K562 (cell line): ENCODE data around the gene IL27RA. TPM values are rescaled to one million over a fixed set of nuclear protein-coding genes. Genes with fewer than 3 reads are reported as not detected.

Source experiments
- AFF1 ChIP-seq, 2 experiments: fragments of 450-650 bp; IDR thresholded peaks; 2 replicates each; pipeline ENCODE4 v1.6.1; 2018; ENCODE audit warnings: mild to moderate bottlenecking in 2 of 2, low read depth in 1 of 2; ENCODE audit not compliant: partially characterized antibody in 2 of 2
- CHD2 ChIP-seq: IDR thresholded peaks from 2 replicates; pipeline ENCODE4 v1.6.1; 2011; ENCODE audit warnings: low read depth, low read length
- GABPA ChIP-seq: fragments of 200-800 bp; sonication (Bioruptor generic); conservative IDR thresholded peaks from 2 replicates; pipeline ENCODE4 v1.6.1; 2016; ENCODE audit warnings: low read depth, missing genetic modification characterization, missing compliant biosample characterization
- NR1H2 ChIP-seq: sonication (generic); formaldehyde crosslinking; IDR thresholded peaks from 2 replicates; pipeline ENCODE4 v1.4.0; 2020; ENCODE audit warnings: mild to moderate bottlenecking, missing genetic modification reagents
- POLR3A ChIP-seq: IDR thresholded peaks from 2 replicates; pipeline ENCODE4 v1.6.1; 2011; ENCODE audit warnings: borderline replicate concordance, mild to moderate bottlenecking, moderate library complexity; ENCODE audit not compliant: insufficient read length, insufficient read depth; ENCODE audit errors: extremely low read depth
- SMAD3 ChIP-seq: fragments of 450-650 bp; formaldehyde crosslinking; conservative IDR thresholded peaks from 2 replicates; pipeline ENCODE4 v1.4.0; 2020; ENCODE audit warnings: mild to moderate bottlenecking
- SNRNP70 ChIP-seq: fragments of 200-400 bp; formaldehyde crosslinking; optimal IDR thresholded peaks from 2 replicates; pipeline ENCODE3; 2017; ENCODE audit warnings: low read depth, low read length
- SPI1 ChIP-seq: IDR thresholded peaks from 2 replicates; pipeline ENCODE4 v1.6.1; 2011; ENCODE audit warnings: low read depth, low read length, control low read depth, borderline replicate concordance
- TSHZ1 ChIP-seq: fragments of 250-450 bp; sonication (Bioruptor Pico); IDR thresholded peaks from 2 replicates; pipeline ENCODE4 v1.4.0; 2020; ENCODE audit warnings: mild to moderate bottlenecking, moderate library complexity
- USF1 ChIP-seq: sonication (generic); formaldehyde crosslinking; IDR thresholded peaks from 2 replicates; pipeline ENCODE4 v1.9.0; 2022; ENCODE audit warnings: mild to moderate bottlenecking, missing genetic modification reagents
- ZBTB8A ChIP-seq: fragments of 450-650 bp; IDR thresholded peaks from 2 replicates; pipeline ENCODE4 v1.6.1; 2018; ENCODE audit warnings: mild to moderate bottlenecking, moderate library complexity; ENCODE audit not compliant: partially characterized antibody
- ZNF121 ChIP-seq: sonication (generic); formaldehyde crosslinking; conservative IDR thresholded peaks from 2 replicates; pipeline ENCODE4 v1.8.0; 2022; ENCODE audit warnings: missing genetic modification reagents
- ZNF551 ChIP-seq: fragments of 250-450 bp; sonication (Bioruptor Pico); IDR thresholded peaks from 2 replicates; pipeline ENCODE4 v1.5.0; 2021; ENCODE audit warnings: mild to moderate bottlenecking, moderate library complexity
- polyA plus RNA-seq, 8 experiments: library from polyadenylated mRNA; depleted of rRNA in 4 of 8; stranded (reverse) in 5 of 8; unstranded in 3 of 8; fragments of >200 nt; fragmentation: Nextera tagmentation in 2 of 8; fragmentation: Illumina TruSeq in 1 of 8; extraction: Ambion mirVana in 2 of 8; extraction: Trizol in 1 of 8; gene quantifications; 2 replicates each; pipeline versions ENCODE4 v1.2.1 to v1.2.3, GENCODE V29; 2011 to 2014; ENCODE audit warnings: inconsistent platforms in 1 of 8, missing spikeins in 1 of 8
- total RNA-seq, 7 experiments: library from RNA; depleted of rRNA in 6 of 7; stranded (reverse); fragments of >200 nt in 6 of 7; fragmentation: Illumina TruSeq in 2 of 7; extraction: Trizol in 2 of 7; gene quantifications; 2 replicates each; pipeline versions ENCODE4 v1.2.1 to v1.2.3, GENCODE V29; 2011 to 2021; ENCODE audit warnings: low replicate concordance in 1 of 7
- TF ChIP-seq, protein P1 (sequence below), 2 experiments: IDR thresholded peaks in 1 of 2; conservative IDR thresholded peaks in 1 of 2; 2 replicates each; pipeline ENCODE4 v1.6.1; 2016; ENCODE audit warnings: low read depth in 2 of 2, mild to moderate bottlenecking in 1 of 2, missing compliant biosample characterization in 1 of 2, missing genetic modification characterization in 1 of 2, moderate library complexity in 1 of 2

Gene IL27RA
- total and polyA plus RNA-seq, 9 of the 15 experiments (the other 6 are each of a cell fraction or from before 2014, with no cell fraction given) = 1.9 to 15.9 (median 12.0) TPM

GRCh38 chr19:14005349-14006084 is 26.0 kb upstream of the IL27RA start (continued):
- peak; percentile 37; the same call in 1 of the 2 replicates for TF ChIP-seq GABPA (tag)
- peak; percentile 30; the same call in 1 of the 2 replicates for TF ChIP-seq ZNF121 (CRISPR knock-in tag)
- no peak for TF ChIP-seq USF1 (CRISPR knock-in tag)
- TF ChIP-seq SNRNP70 = no peak
- no peak for TF ChIP-seq SPI1
- TF ChIP-seq AFF1 (IDR thresholded peaks at IDR 0.05; ENCODE audit: low read depth in 1 of 2, partially characterized antibody in 2 of 2) = peak; percentile 28 to 42
- no peak for TF ChIP-seq TSHZ1
- no peak for TF ChIP-seq ZNF551 (CRISPR knock-in tag)
- TF ChIP-seq CHD2 = no peak
- no peak for TF ChIP-seq SMAD3 (CRISPR knock-in tag)
- TF ChIP-seq POLR3A = no peak
- TF ChIP-seq, protein P1, sequence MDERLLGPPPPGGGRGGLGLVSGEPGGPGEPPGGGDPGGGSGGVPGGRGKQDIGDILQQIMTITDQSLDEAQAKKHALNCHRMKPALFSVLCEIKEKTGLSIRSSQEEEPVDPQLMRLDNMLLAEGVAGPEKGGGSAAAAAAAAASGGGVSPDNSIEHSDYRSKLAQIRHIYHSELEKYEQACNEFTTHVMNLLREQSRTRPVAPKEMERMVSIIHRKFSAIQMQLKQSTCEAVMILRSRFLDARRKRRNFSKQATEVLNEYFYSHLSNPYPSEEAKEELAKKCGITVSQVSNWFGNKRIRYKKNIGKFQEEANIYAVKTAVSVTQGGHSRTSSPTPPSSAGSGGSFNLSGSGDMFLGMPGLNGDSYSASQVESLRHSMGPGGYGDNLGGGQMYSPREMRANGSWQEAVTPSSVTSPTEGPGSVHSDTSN (CRISPR knock-in tag; IDR thresholded peaks at IDR 0.05; ENCODE audit: low read depth) = no peak
- TF ChIP-seq, protein P1 (tag; conservative IDR thresholded peaks at IDR 0.05; ENCODE audit: low read depth) = no peak; the same call in 1 of the 2 replicates
- no peak for TF ChIP-seq ZBTB8A
- no peak for TF ChIP-seq NR1H2 (CRISPR knock-in tag)
